Activated T-helper 2 cell treated with anti-CD3 and anti-CD28 coated beads, Interferon-gamma antibody, Interleukin-2, Interleukin-4, amounts not matched to agents 10 μg/mL and 5 μg/mL and 100 μg/mL, durations not matched to agents 14 hours and 24 hours and 36 hours (primary cell): Measurements from ENCODE around the gene CST1. TPM values are rescaled to one million over a fixed set of nuclear protein-coding genes. Genes with fewer than 3 reads are reported as not detected.
"Not testable (repeated sequence)": the region's sequence is repeated elsewhere in the genome, so short reads cannot be mapped to it uniquely, and the experiment has no call there.

Experiments
- DNase-seq: peaks from one replicate; pipeline ENCODE4 v3.0.0; 2021; ENCODE audit warnings: low spot score
- H3K27ac Mint-ChIP-seq: one replicate; pipeline ENCODE4 v1.8.0; 2021; ENCODE audit warnings: mixed read lengths
- H3K27me3 Mint-ChIP-seq: one replicate; pipeline ENCODE4 v1.8.0; 2021; ENCODE audit warnings: low read depth, mixed read lengths
- H3K36me3 Mint-ChIP-seq: one replicate; pipeline ENCODE4 v1.8.0; 2021; ENCODE audit warnings: low read depth, mixed read lengths
- H3K4me1 Mint-ChIP-seq: one replicate; pipeline ENCODE4 v1.8.0; 2021; ENCODE audit warnings: low read depth, mixed read lengths
- H3K4me3 Mint-ChIP-seq: one replicate; pipeline ENCODE4 v1.8.0; 2021; ENCODE audit warnings: low read depth, mild to moderate bottlenecking, moderate library complexity, mixed read lengths
- H3K9me3 Mint-ChIP-seq: one replicate; pipeline ENCODE4 v1.8.0; 2021; ENCODE audit warnings: mixed read lengths
- intact Hi-C: fragments of 100-400 bp; cut with micrococcal nuclease; formaldehyde crosslinking; loops from one replicate; pipeline ENCODE4 v1.15.1; 2023
- total RNA-seq: library from RNA; stranded (reverse); gene quantifications from 2 replicates; pipeline ENCODE4 v1.2.3, GENCODE V29; 2022

Gene CST1
- total RNA-seq, 1 donor from 2014 or later = not detected

GRCh38 chr20:23772074-23772473 is 21.3 kb upstream of the CST1 start:
- Mint-ChIP-seq H3K4me1 (no peaks in the 10 kb centered on the region), H3K4me3 (no peak overlapping the region), H3K27ac (no peak overlapping the region), H3K9me3 (no peaks in the 10 kb centered on the region), H3K27me3 (no peaks in the 10 kb centered on the region), H3K36me3 (no peaks in the 10 kb centered on the region)
- intact Hi-C loops = no loop called here
- no peak for DNase-seq

GRCh38 chr20:23770384-23770783 is 19.6 kb upstream of the CST1 start:
- intact Hi-C loops = no loop called here
- Mint-ChIP-seq H3K4me3 (no peak overlapping the region), H3K4me1 (no peaks in the 10 kb centered on the region), H3K9me3 (no peaks in the 10 kb centered on the region), H3K27ac (no peak overlapping the region), H3K27me3 (no peaks in the 10 kb centered on the region), H3K36me3 (no peaks in the 10 kb centered on the region)
- no peak for DNase-seq

DNA sequence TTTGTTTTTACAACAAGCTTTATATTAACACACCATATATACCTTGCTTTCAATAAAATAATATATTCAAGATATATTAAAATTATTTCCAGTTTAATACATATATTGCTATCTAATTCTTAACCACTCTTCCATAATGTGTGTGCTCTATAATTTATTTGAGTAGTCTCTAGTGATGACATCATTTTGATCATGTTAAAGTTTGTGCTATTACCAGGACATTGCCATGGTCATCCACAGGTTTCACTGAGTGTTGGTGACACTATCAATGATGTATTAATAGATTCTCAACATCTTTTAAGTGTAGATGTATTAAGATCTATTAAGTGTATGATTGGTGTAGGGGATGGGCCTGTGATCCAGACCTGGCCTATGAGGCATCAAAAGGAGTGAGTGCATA is 17.8 kb upstream of the CST1 start:
- H3K27me3 Mint-ChIP-seq, H3K27ac Mint-ChIP-seq, H3K9me3 Mint-ChIP-seq, DNase-seq, H3K36me3 Mint-ChIP-seq, intact Hi-C loops, H3K4me1 Mint-ChIP-seq, H3K4me3 Mint-ChIP-seq: not testable (repeated sequence)

DNA sequence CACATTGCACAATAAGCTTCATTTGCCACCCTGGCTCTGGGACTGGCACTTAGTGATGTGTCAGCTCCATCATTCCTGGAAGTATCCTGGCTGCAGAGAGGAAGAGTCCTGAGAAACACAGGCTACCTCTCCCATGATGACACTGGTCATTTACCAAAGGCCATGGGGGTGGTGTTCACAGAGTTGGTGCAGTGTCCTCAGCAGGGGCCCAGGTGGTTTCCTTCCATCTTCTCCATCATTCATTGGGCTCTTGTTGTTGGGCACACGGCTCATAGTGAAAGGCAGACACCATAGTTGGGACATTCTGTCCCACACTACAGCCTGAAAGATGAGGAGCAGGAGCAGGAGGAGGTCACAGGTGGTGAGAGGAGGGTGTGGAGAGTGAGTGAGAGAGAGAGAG is 15.8 kb upstream of the CST1 start:
- H3K4me1 Mint-ChIP-seq = no peaks in the 10 kb centered on the region
- H3K4me3 Mint-ChIP-seq = no peak overlapping the region
- intact Hi-C loops = no loop called here
- H3K9me3 Mint-ChIP-seq = no peaks in the 10 kb centered on the region
- no peaks in the 10 kb centered on the region for H3K36me3 Mint-ChIP-seq
- H3K27me3 Mint-ChIP-seq = peaks cover 1% of the 10 kb centered on the region
- H3K27ac Mint-ChIP-seq = no peak overlapping the region
- no peak for DNase-seq

GRCh38 chr20:23765578-23765977 is 14.8 kb upstream of the CST1 start:
- Mint-ChIP-seq H3K36me3 (no peaks in the 10 kb centered on the region), H3K4me3 (no peak overlapping the region), H3K27ac (no peak overlapping the region), H3K4me1 (no peaks in the 10 kb centered on the region), H3K27me3 (peaks cover 1% of the 10 kb centered on the region), H3K9me3 (no peaks in the 10 kb centered on the region)
- intact Hi-C loops = no loop called here
- DNase-seq = no peak

DNA sequence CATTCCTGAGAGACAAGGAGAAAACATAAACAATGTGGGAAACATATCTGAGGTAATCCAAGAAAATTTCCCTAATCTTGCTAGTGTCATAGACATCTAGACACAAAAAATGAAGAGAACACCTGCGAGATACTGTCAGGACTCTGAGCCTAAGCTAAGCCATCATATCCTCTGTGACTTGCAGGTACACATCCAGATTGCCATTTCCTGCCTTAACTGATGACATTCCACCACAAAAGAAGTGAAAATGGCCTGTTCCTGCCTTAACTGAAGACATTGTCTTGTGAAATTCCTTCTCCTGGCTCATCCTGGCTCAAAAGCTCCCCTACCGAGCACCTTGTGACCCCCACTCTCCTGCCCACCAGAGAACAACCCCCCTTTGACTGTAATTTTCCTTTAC is 13.9 kb upstream of the CST1 start:
- H3K36me3 Mint-ChIP-seq, intact Hi-C loops, H3K4me1 Mint-ChIP-seq, DNase-seq, H3K4me3 Mint-ChIP-seq, H3K27ac Mint-ChIP-seq, H3K27me3 Mint-ChIP-seq, H3K9me3 Mint-ChIP-seq: not testable (repeated sequence)

GRCh38 chr20:23763345-23763744 is 12.6 kb upstream of the CST1 start:
- H3K27ac Mint-ChIP-seq = no peak overlapping the region
- no peaks in the 10 kb centered on the region for H3K36me3 Mint-ChIP-seq
- H3K4me1 Mint-ChIP-seq = no peaks in the 10 kb centered on the region
- intact Hi-C loops = no loop called here
- no peak for DNase-seq
- H3K9me3 Mint-ChIP-seq = no peaks in the 10 kb centered on the region
- H3K4me3 Mint-ChIP-seq = no peak overlapping the region
- peaks cover 1% of the 10 kb centered on the region for H3K27me3 Mint-ChIP-seq

DNA sequence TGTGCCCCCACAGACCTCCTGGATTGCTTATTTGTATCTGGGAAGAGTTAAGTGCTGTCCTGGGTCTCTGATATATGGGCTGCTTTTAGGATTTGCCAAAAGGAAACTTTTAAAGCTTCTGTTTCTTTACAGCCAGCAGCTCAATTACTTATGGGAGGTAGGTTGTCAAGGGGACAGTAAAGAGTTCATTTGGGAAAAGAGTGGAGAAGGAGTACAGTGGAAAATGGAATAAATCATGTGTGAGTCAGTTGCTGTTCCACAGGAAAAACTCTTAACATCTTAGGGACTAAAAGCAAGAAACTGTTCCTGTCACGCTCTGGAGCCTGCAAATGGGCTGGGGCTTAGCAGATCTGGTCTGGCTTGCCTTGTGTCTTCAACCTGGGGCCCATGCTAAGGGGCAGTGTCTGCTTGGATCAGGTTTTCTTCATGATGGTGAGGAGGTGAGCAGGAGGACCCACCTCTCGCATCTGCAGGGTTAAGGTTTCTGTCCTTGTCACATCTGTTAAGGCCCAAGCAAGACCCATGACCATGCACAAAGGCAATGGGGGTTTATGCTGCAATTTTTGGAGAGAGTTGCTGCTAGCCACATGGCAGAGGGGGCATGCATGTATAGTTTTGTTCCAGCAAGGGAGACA is 8.7 kb upstream of the CST1 start:
- no peak overlapping the region for H3K27ac Mint-ChIP-seq
- no peaks in the 10 kb centered on the region for H3K27me3 Mint-ChIP-seq
- H3K4me3 Mint-ChIP-seq = no peak overlapping the region
- no peak for DNase-seq
- H3K9me3 Mint-ChIP-seq = no peaks in the 10 kb centered on the region
- no peaks in the 10 kb centered on the region for H3K36me3 Mint-ChIP-seq
- H3K4me1 Mint-ChIP-seq = no peaks in the 10 kb centered on the region
- intact Hi-C loops = no loop called here

- intact Hi-C loops, H3K36me3 Mint-ChIP-seq, H3K27me3 Mint-ChIP-seq, H3K27ac Mint-ChIP-seq, H3K4me1 Mint-ChIP-seq, H3K4me3 Mint-ChIP-seq, DNase-seq, H3K9me3 Mint-ChIP-seq: not testable (repeated sequence)
These were observed 6.1 kb upstream of the CST1 start for GRCh38 chr20:23756792-23757191.

GRCh38 chr20:23755131-23755611 is 4.4 kb upstream of the CST1 start:
- H3K9me3 Mint-ChIP-seq, DNase-seq, H3K27ac Mint-ChIP-seq, H3K4me1 Mint-ChIP-seq, H3K4me3 Mint-ChIP-seq, intact Hi-C loops, H3K36me3 Mint-ChIP-seq, H3K27me3 Mint-ChIP-seq: not testable (repeated sequence)

DNA sequence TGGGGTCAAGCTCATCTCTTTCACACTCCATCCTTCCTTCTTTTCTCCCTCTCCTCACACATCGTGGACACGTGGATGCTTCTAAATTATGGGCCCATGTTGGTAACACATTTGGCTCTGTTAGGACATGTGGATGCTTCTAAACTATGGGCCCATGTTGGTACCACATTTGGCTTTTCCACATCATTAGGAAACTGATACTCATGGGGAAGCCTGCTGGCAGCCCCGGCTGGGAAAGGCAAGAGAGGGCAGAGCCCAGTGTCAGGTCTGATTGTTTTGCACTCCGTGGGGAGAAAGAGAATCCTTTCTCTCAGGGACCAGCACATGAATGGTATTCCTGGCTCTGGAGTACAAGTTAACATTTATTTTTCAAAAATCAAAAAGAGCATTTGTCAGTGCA is 4.0 kb upstream of the CST1 start:
- Mint-ChIP-seq H3K4me3 (no peak overlapping the region), H3K9me3 (no peaks in the 10 kb centered on the region), H3K27ac (no peak overlapping the region), H3K36me3 (no peaks in the 10 kb centered on the region), H3K4me1 (no peaks in the 10 kb centered on the region), H3K27me3 (no peaks in the 10 kb centered on the region)
- intact Hi-C loops = no loop called here
- no peak for DNase-seq

GRCh38 chr20:23753589-23753988 is 2.9 kb upstream of the CST1 start:
- intact Hi-C loops = no loop called here
- H3K36me3 Mint-ChIP-seq = no peaks in the 10 kb centered on the region
- no peaks in the 10 kb centered on the region for H3K27me3 Mint-ChIP-seq
- DNase-seq = no peak
- no peak overlapping the region for H3K27ac Mint-ChIP-seq
- no peak overlapping the region for H3K4me3 Mint-ChIP-seq
- H3K9me3 Mint-ChIP-seq = no peaks in the 10 kb centered on the region
- H3K4me1 Mint-ChIP-seq = no peaks in the 10 kb centered on the region

DNA sequence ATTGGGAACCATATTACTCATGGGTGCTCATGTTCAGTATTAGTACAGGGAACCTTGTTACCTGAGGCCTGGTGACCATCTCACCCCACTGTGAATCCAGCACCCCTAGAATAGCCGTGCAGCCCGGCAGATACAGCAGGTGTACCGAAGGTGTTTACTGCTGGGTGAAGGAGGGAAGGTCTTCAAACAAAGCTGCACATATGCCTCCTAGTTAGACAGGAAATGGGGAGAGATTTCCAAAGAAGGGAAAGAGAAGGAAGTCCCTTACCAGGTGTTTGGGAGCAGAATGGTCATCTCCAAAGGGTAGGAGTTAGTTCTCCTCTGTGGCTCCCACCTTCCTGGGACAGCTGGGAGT is 2.4 kb upstream of the CST1 start:
- Mint-ChIP-seq H3K36me3 (no peaks in the 10 kb centered on the region), H3K27ac (no peak overlapping the region), H3K27me3 (no peaks in the 10 kb centered on the region), H3K4me3 (no peak overlapping the region), H3K4me1 (no peaks in the 10 kb centered on the region), H3K9me3 (no peaks in the 10 kb centered on the region)
- no peak for DNase-seq
- intact Hi-C loops = no loop called here
